Epithelial cell of proximal tubule (primary cell): Measurements from ENCODE around the gene FSIP1. TPM values are rescaled to one million over a fixed set of nuclear protein-coding genes. Genes with fewer than 3 reads are reported as not detected.

Experiments used
- DNase-seq: peaks from one replicate; pipeline ENCODE4 v3.0.0-alpha.2; 2011; ENCODE audit warnings: low read depth
- H3K4me3 ChIP-seq: 2 replicates; pipeline ENCODE4 v1.5.1; 2011; ENCODE audit warnings: low read depth, mild to moderate bottlenecking, low read length
- total RNA-seq: library from RNA; depleted of rRNA; stranded (reverse); fragments of >200 nt; gene quantifications from 2 replicates; pipeline ENCODE4 v1.2.3, GENCODE V29; 2015
- TF ChIP-seq, protein P1 (sequence below): conservative IDR thresholded peaks from 2 replicates; pipeline ENCODE4 v1.5.1; 2012; ENCODE audit warnings: low read depth, mild to moderate bottlenecking, low read length

Gene FSIP1
- total RNA-seq, 1 donor from 2014 or later, result 1.3 TPM

DNA sequence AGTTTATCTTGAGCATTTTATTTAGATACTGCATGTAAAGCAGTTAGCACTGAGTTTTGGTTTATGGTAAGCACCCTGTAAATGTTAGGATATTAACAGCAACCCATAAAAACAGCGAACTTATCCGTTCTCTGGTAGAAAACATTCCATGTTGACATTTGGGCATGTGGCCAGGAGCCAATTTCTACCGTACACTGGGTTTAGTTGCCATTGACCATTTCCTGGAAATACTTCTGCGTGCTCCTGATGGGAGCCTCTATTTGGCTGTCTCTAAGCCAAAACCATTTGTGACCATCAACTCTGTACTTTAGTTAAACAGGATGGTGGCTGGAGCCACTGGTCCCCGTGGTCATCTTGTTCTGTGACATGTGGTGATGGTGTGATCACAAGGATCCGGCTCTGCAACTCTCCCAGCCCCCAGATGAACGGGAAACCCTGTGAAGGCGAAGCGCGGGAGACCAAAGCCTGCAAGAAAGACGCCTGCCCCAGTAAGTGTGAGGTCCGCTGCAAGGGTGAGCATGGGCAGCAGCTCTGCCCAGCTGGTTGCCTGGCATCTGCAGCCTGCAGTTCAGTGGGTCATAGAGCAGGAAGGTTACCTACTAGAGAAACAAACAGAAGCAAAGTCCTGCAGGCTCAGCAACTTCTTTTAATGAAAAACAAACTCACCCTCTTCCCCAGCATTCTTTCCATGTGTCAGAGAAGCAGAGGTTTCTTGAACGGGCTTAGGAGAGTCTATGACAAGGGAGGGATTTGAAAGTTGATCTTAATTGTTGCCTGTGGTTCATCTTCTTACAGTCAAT is 194.7 kb downstream of the FSIP1 start:
- TF ChIP-seq, protein P1, sequence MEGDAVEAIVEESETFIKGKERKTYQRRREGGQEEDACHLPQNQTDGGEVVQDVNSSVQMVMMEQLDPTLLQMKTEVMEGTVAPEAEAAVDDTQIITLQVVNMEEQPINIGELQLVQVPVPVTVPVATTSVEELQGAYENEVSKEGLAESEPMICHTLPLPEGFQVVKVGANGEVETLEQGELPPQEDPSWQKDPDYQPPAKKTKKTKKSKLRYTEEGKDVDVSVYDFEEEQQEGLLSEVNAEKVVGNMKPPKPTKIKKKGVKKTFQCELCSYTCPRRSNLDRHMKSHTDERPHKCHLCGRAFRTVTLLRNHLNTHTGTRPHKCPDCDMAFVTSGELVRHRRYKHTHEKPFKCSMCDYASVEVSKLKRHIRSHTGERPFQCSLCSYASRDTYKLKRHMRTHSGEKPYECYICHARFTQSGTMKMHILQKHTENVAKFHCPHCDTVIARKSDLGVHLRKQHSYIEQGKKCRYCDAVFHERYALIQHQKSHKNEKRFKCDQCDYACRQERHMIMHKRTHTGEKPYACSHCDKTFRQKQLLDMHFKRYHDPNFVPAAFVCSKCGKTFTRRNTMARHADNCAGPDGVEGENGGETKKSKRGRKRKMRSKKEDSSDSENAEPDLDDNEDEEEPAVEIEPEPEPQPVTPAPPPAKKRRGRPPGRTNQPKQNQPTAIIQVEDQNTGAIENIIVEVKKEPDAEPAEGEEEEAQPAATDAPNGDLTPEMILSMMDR, result no peak
- H3K4me3 ChIP-seq, result no peak overlapping the region
- no peak for DNase-seq

DNA sequence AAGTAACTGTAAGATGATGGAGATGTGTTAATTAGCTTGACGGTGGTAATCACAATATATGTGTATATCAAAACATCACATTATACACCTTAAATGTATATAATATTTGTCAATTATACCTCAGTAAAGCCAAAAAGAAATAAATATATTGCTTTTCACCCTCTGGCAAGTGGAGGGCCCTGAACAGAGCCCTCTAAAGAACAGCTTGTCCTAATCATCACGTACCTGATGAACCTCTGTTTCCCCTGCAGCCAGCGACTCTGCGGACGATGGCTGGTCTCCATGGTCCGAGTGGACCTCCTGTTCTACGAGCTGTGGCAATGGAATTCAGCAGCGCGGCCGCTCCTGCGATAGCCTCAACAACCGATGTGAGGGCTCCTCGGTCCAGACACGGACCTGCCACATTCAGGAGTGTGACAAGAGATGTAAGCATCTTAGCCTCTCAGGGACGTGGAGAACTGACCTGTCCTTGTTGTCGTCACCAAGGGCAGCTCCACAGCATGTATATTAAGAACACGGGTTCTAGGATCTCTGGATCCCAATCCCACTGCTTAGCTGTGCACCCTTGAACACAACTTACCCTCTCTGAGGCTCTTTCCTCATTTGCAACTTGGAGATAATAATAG is 195.4 kb downstream of the FSIP1 start:
- DNase-seq, result no peak
- TF ChIP-seq, protein P1, result no peak
- H3K4me3 ChIP-seq, result no peak overlapping the region

DNA sequence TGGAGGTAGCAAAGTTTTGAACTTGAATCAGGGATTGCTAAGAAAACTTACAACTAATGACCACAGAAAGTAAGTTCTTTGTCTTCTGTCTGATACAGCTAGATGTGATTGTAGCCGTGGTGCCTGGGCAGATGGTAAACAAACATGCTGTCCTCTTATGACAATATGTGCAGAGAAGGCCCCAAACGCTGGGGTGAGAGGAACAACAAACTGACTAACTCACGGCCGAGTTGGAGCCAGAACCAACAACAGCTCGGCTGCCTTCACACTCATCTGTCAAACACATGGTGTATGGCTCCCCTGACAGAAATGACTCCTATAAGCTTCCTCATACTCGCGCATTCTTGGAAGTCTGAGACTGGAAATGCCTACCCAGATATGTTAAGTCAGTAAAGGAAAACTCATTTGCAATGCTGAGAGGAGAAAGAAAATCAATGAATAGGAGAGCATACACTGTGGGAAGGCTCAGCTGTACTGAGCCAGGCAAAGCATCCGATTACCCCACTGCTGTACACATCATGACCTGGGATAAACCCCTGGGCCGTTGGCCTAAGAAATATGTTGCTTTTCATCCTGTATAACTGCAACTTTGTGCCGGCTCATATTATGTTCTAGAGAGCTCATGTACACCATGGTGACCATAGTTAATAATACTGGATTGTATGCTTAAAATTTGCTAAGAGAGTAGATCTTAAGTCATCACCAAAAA is 196.1 kb downstream of the FSIP1 start:
- TF ChIP-seq, protein P1, result no peak
- H3K4me3 ChIP-seq, result no peak overlapping the region
- DNase-seq, result no peak

DNA sequence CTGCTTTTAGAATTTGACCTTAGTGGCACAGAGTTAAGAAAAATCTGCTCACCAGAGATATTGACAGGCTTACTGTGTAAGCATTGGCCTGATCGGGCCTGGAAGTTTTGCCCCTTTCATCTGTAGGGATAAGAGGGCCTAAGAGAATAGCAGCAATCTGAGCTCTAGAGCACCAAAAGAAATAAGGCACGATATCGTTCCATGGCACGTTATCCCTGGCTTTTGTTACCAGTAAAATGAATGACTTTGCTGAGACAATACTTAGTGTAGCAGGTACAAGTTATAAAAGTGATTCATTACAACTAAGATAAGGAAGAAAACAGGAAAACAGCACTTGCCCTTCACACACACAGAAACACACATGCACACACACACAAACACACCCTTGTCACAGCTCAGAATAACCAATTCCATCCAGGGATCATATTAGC is 196.8 kb downstream of the FSIP1 start:
- no peak overlapping the region for H3K4me3 ChIP-seq
- DNase-seq, result no peak
- TF ChIP-seq, protein P1, result no peak

DNA sequence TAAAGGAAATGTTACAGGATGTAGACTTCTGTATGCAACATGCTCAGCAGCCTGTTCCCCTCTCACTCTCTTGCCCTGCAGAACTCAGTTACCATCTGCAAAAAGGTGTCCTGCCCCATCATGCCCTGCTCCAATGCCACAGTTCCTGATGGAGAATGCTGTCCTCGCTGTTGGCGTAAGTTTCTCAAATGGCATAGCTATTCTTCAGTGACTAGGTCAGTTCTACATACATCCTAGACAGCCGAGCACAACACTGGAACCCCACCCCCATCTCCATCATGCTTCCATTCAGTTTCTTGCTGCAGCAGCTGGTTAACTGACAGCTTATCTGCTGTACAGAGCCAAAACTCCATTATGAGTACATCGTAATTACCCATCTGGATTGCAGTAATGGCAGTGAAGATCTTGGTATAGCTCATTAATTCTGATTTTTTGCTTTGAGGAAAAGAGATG is 197.2 kb downstream of the FSIP1 start:
- TF ChIP-seq, protein P1, result no peak
- no peak for DNase-seq
- no peak overlapping the region for H3K4me3 ChIP-seq

DNA sequence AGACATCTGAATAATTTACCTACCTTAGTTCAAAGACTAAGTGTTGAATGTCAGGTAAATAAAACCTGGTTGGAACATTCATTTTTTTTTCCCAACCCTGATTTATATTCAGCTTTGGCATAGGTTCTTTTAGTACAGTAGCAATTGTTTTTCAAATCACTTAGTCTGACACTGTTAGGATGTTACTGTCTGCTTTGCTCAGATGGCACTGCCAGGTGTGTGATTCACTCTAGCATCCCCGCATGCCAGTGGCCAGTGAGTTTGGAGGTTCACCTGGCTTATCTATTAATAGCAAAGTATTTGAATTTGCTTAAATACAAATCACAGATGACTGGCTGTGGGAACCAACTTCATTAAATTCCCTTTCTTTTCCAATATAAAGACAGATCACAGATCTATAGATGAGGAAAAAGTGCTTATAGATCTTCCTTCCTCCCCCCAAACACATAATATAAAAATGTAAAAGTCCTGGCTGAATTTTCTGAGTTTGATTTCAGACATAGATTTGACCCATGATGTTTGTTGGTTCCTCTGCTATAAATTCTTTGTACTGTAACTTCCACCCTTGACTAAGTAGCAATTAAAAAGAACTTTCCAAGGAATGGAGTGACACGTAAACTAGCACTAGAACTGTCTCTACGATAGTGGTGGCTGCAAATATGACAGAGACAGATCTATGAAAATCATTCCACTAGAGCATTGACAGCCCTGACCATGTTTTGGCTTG is 197.8 kb downstream of the FSIP1 start:
- TF ChIP-seq, protein P1, result no peak
- no peak overlapping the region for H3K4me3 ChIP-seq
- DNase-seq, result no peak
